Upper lobe of left lung (tissue), 4 donors: ENCODE results near the gene ZNF33A.

Experiments used
- POLR2A ChIP-seq, 4 donors: fragments of 450-650 bp; IDR thresholded peaks; one replicate each; pipeline ENCODE4 v1.5.1; 2016 to 2017; ENCODE audit warnings: antibody characterized with exemption in 4 of 4, mild to moderate bottlenecking in 2 of 4
- TF ChIP-seq, protein P1 (sequence below), 6 experiments: fragments of 450-650 bp in 4 of 6; fragments of 200-600 bp in 2 of 6; sonication (generic) in 2 of 6; IDR thresholded peaks; one replicate each; pipeline ENCODE4 v1.5.1; 2016 to 2019; ENCODE audit warnings: antibody characterized with exemption in 6 of 6

DNA sequence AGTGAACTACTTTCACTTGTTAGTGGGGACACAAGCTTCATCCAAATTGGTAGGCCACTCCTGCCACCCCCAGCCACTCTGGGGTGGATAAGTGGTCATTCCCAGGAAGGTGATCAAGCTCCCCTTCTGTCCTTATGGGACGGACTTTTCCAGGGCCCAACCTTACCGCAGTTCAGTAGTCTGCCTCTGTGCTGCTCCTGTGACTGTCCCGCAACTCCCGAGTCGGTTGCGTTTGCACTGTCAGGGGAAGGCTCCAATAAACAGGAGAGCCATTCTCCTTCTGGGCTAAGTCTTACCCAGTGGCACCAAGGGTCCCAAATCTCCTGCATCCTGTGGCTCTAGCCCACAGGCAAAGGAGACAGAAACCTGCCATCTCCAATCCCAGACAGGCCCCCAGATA is 7.4 kb upstream of the ZNF33A start:
- TF ChIP-seq, protein P1, sequence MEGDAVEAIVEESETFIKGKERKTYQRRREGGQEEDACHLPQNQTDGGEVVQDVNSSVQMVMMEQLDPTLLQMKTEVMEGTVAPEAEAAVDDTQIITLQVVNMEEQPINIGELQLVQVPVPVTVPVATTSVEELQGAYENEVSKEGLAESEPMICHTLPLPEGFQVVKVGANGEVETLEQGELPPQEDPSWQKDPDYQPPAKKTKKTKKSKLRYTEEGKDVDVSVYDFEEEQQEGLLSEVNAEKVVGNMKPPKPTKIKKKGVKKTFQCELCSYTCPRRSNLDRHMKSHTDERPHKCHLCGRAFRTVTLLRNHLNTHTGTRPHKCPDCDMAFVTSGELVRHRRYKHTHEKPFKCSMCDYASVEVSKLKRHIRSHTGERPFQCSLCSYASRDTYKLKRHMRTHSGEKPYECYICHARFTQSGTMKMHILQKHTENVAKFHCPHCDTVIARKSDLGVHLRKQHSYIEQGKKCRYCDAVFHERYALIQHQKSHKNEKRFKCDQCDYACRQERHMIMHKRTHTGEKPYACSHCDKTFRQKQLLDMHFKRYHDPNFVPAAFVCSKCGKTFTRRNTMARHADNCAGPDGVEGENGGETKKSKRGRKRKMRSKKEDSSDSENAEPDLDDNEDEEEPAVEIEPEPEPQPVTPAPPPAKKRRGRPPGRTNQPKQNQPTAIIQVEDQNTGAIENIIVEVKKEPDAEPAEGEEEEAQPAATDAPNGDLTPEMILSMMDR (IDR thresholded peaks at IDR 0.05) = no peak
- TF ChIP-seq POLR2A (IDR thresholded peaks at IDR 0.05) = no peak
